H1 (cell line): ENCODE data around the gene TNF. TPM values are rescaled to one million over a fixed set of nuclear protein-coding genes. Genes with fewer than 3 reads are reported as not detected.

Experiments
- CTCF ChIA-PET: fragments of 300-600 bp; sonication (Branson Sonifier 250); formaldehyde crosslinking; loops from one replicate; lab custom pipeline; 2021; ENCODE audit not compliant: partially characterized antibody; lab: Charles Lee
- POLR2A ChIA-PET: fragments of 300-600 bp; sonication (Branson Sonifier 250); formaldehyde crosslinking; loops from one replicate; lab custom pipeline; 2021; ENCODE audit warnings: inconsistent platforms; ENCODE audit not compliant: partially characterized antibody; lab: Charles Lee
- DNase-seq, 2 experiments: peaks; one replicate each; pipeline versions ENCODE4 v3.0.0 to v3.0.0-alpha.2; 2010 to 2022; ENCODE audit warnings: low spot score in 2 of 2, low read depth in 1 of 2, mixed read lengths in 1 of 2
- FAIRE-seq: peaks from 2 replicates; lab custom pipeline; 2011; peaks lifted over from hg19 to GRCh38; lab: Jason Lieb, UNC
- H2AFZ ChIP-seq: 2 replicates; pipeline ENCODE4 v1.8.1; 2012; ENCODE audit warnings: low read length, inconsistent platforms
- H2AK5ac ChIP-seq: 2 replicates; pipeline ENCODE4 v1.6.1; 2013; ENCODE audit warnings: low read depth, low read length
- H2BK120ac ChIP-seq: replicated peaks from 2 replicates; pipeline ENCODE3; 2013; ENCODE audit warnings: low read depth, low read length, inconsistent platforms
- H2BK12ac ChIP-seq: 2 replicates; pipeline ENCODE4 v1.6.1; 2013; ENCODE audit warnings: low read depth, low read length
- H2BK15ac ChIP-seq: 2 replicates; pipeline ENCODE4 v1.6.1; 2013; ENCODE audit warnings: low read length
- H2BK20ac ChIP-seq: 2 replicates; pipeline ENCODE4 v1.6.1; 2013; ENCODE audit warnings: low read length
- H2BK5ac ChIP-seq: 2 replicates; pipeline ENCODE4 v1.6.1; 2013; ENCODE audit warnings: low read depth, low read length
- H3K14ac ChIP-seq: 2 replicates; pipeline ENCODE4 v1.6.1; 2013; ENCODE audit warnings: inconsistent platforms; ENCODE audit not compliant: insufficient read length
- H3K18ac ChIP-seq: 2 replicates; pipeline ENCODE4 v1.6.1; 2013; ENCODE audit warnings: low read length; ENCODE audit errors: extremely low read depth
- H3K23ac ChIP-seq: 2 replicates; pipeline ENCODE4 v1.6.1; 2013; ENCODE audit warnings: inconsistent platforms; ENCODE audit not compliant: insufficient read length
- H3K23me2 ChIP-seq: 2 replicates; pipeline ENCODE4 v1.6.1; 2013; ENCODE audit warnings: low read depth, low read length
- H3K27ac ChIP-seq: 2 replicates; pipeline ENCODE4 v1.6.1; 2011; ENCODE audit warnings: low read depth, low read length, inconsistent platforms
- H3K27me3 ChIP-seq, 4 experiments: replicated peaks in 1 of 4; 1 replicate in 1 of 4; 2 replicates in 3 of 4; pipeline versions ENCODE4 v1.6.1 to v1.8.1; 2011 to 2013; ENCODE audit warnings: low read length in 3 of 4, mild to moderate bottlenecking in 3 of 4, inconsistent platforms in 2 of 4, mixed read lengths in 2 of 4, moderate library complexity in 1 of 4; ENCODE audit not compliant: control insufficient read depth in 3 of 4, insufficient read depth in 3 of 4; ENCODE audit errors: extremely low read depth in 1 of 4
- H3K36me3 ChIP-seq, 4 experiments: 2 replicates each; pipeline versions ENCODE4 v1.6.1 to v1.8.1; 2011 to 2013; ENCODE audit warnings: mild to moderate bottlenecking in 4 of 4, low read length in 3 of 4, moderate library complexity in 2 of 4, control low read depth in 1 of 4, inconsistent platforms in 1 of 4; ENCODE audit not compliant: insufficient read depth in 4 of 4, control insufficient read depth in 2 of 4
- H3K4ac ChIP-seq: replicated peaks from 2 replicates; pipeline ENCODE3; 2013; ENCODE audit warnings: low read length, low read depth, mixed read lengths, inconsistent platforms; ENCODE audit not compliant: insufficient read length
- H3K4me1 ChIP-seq, 4 experiments: replicated peaks in 1 of 4; 1 replicate in 1 of 4; 2 replicates in 3 of 4; pipeline versions ENCODE4 v1.6.1 to v1.8.1; 2011 to 2013; ENCODE audit warnings: low read length in 3 of 4, inconsistent platforms in 2 of 4, mixed read lengths in 1 of 4; ENCODE audit not compliant: insufficient read depth in 4 of 4, control insufficient read depth in 3 of 4
- H3K4me2 ChIP-seq, 2 experiments: 2 replicates each; pipeline versions ENCODE4 v1.6.1 to v1.8.1; 2011 to 2013; ENCODE audit warnings: low read depth in 2 of 2, low read length in 2 of 2, control low read depth in 1 of 2, inconsistent platforms in 1 of 2, mild to moderate bottlenecking in 1 of 2; ENCODE audit not compliant: insufficient read depth in 1 of 2
- H3K4me3 ChIP-seq, 4 experiments: fragments of 200-600, 300-600 bp in 1 of 4; sonication (generic), shearing (Covaris generic), sonication (Bioruptor Twin) in 1 of 4; 2 replicates each; pipeline versions ENCODE4 v1.5.1 to v1.8.1; 2011 to 2016; ENCODE audit warnings: low read length in 4 of 4, low read depth in 3 of 4, control low read depth in 2 of 4, inconsistent platforms in 2 of 4, mild to moderate bottlenecking in 2 of 4, mixed read lengths in 1 of 4, moderate library complexity in 1 of 4; ENCODE audit not compliant: insufficient read depth in 2 of 4; ENCODE audit errors: extremely low read depth in 1 of 4
- H3K56ac ChIP-seq: replicated peaks from 2 replicates; pipeline ENCODE3; 2013; ENCODE audit warnings: low read depth, mild to moderate bottlenecking, mixed read lengths, low read length, inconsistent platforms; ENCODE audit not compliant: insufficient read length
- H3K79me1 ChIP-seq: 2 replicates; pipeline ENCODE4 v1.6.1; 2013; ENCODE audit warnings: low read depth, low read length, control low read depth
- H3K79me2 ChIP-seq, 2 experiments: 2 replicates each; pipeline versions ENCODE4 v1.6.1 to v1.8.1; 2012 to 2013; ENCODE audit warnings: low read length in 2 of 2, mild to moderate bottlenecking in 2 of 2, inconsistent platforms in 1 of 2; ENCODE audit not compliant: insufficient read depth in 2 of 2, control insufficient read depth in 1 of 2
- H3K9ac ChIP-seq, 4 experiments: replicated peaks in 1 of 4; 1 replicate in 1 of 4; 2 replicates in 3 of 4; pipeline versions ENCODE4 v1.6.1 to v1.8.1; 2011 to 2013; ENCODE audit warnings: low read depth in 3 of 4, low read length in 3 of 4, control low read depth in 2 of 4, mild to moderate bottlenecking in 2 of 4, moderate library complexity in 2 of 4, inconsistent platforms in 1 of 4; ENCODE audit errors: extremely low read depth in 1 of 4
- H3K9me3 ChIP-seq, 2 experiments: 2 replicates each; pipeline versions ENCODE4 v1.6.1 to v1.8.1; 2012 to 2013; ENCODE audit warnings: mild to moderate bottlenecking in 2 of 2, moderate library complexity in 2 of 2, control low read depth in 1 of 2, inconsistent platforms in 1 of 2, low read depth in 1 of 2, low read length in 1 of 2, mixed read lengths in 1 of 2; ENCODE audit not compliant: insufficient read depth in 2 of 2
- H4K20me1 ChIP-seq, 2 experiments: replicated peaks in 1 of 2; 2 replicates each; pipeline versions ENCODE3 to v1.8.1; 2011 to 2013; ENCODE audit warnings: inconsistent platforms in 2 of 2, low read length in 2 of 2, mild to moderate bottlenecking in 1 of 2; ENCODE audit not compliant: insufficient read depth in 2 of 2, control insufficient read depth in 1 of 2
- H4K5ac ChIP-seq: 2 replicates; pipeline ENCODE4 v1.6.1; 2013; ENCODE audit warnings: low read length, low read depth, mixed read lengths, inconsistent platforms; ENCODE audit not compliant: insufficient read length
- H4K8ac ChIP-seq: 2 replicates; pipeline ENCODE4 v1.8.0; 2013; ENCODE audit warnings: mild to moderate bottlenecking, moderate library complexity, low read length, inconsistent platforms; ENCODE audit not compliant: insufficient read depth; ENCODE audit errors: extremely low read depth
- H4K91ac ChIP-seq: replicated peaks from 2 replicates; pipeline ENCODE3; 2013; ENCODE audit warnings: low read length, mixed read lengths, inconsistent platforms; ENCODE audit not compliant: insufficient read length
- FOSL1 ChIP-seq: IDR thresholded peaks from 2 replicates; pipeline ENCODE4 v1.6.1; 2011; ENCODE audit warnings: mild to moderate bottlenecking, low read depth, low read length, moderate library complexity; ENCODE audit not compliant: insufficient read depth
- RAD21 ChIP-seq, 2 experiments: IDR thresholded peaks in 1 of 2; conservative IDR thresholded peaks in 1 of 2; 2 replicates each; pipeline ENCODE4 v1.6.1; 2011; ENCODE audit warnings: low read depth in 2 of 2, low read length in 2 of 2, improper control_type of control experiment in 1 of 2, inconsistent platforms in 1 of 2, mild to moderate bottlenecking in 1 of 2, moderate library complexity in 1 of 2
- SRF ChIP-seq: IDR thresholded peaks from 2 replicates; pipeline ENCODE4 v1.6.1; 2011; ENCODE audit warnings: mild to moderate bottlenecking, low read depth, low read length, moderate library complexity
- YY1 ChIP-seq: IDR thresholded peaks from 2 replicates; pipeline ENCODE4 v1.6.1; 2011; ENCODE audit warnings: low read depth, mild to moderate bottlenecking, low read length
- WGBS, 2 experiments: shearing (Covaris generic) in 1 of 2; methylation state at CpG; one replicate each; pipeline versions ENCODE4 v1.1.6 to v1.1.7; 2013 to 2015; ENCODE audit warnings: low lambda C conversion rate in 2 of 2, mixed read lengths in 2 of 2, inconsistent platforms in 1 of 2, low coverage in 1 of 2, missing lambda C conversion rate in 1 of 2; ENCODE audit not compliant: insufficient replicate concordance in 2 of 2, insufficient coverage in 1 of 2, insufficient read length in 1 of 2; ENCODE audit errors: extremely low coverage in 1 of 2, missing lambda C conversion rate in 1 of 2; 5-methylcytosine and 5-hydroxymethylcytosine counted together
- polyA plus RNA-seq, 7 experiments: library from polyadenylated mRNA; depleted of rRNA in 3 of 7; stranded (reverse) in 5 of 7; unstranded in 2 of 7; fragments of >200 nt in 5 of 7; fragments of 200-250 nt in 2 of 7; gene quantifications; 1 replicate in 5 of 7; 2 replicates in 1 of 7; 4 replicates in 1 of 7; pipeline versions ENCODE4 v1.2.1 to v1.2.3, GENCODE V29; 2011 to 2013; ENCODE audit warnings: missing spikeins in 2 of 7, mixed read lengths in 2 of 7
- total RNA-seq: library from RNA; stranded (reverse); fragmentation: NEBNext Ultra II Directional; extraction: Animal tissue kit (Norgen Biotek cat#: 25700); gene quantifications from 2 replicates; pipeline ENCODE4 v1.2.1, GENCODE V29; 2021
- TF ChIP-seq, protein P1 (sequence below), 3 experiments: IDR thresholded peaks; 1 replicate in 2 of 3; 2 replicates in 1 of 3; pipeline versions ENCODE4 v1.5.1 to v1.6.1; 2011; ENCODE audit warnings: low read length in 3 of 3, mild to moderate bottlenecking in 3 of 3, inconsistent platforms in 2 of 3, low read depth in 1 of 3, moderate library complexity in 1 of 3; ENCODE audit not compliant: insufficient read depth in 1 of 3; ENCODE audit errors: control extremely low read depth in 1 of 3

Gene TNF
- total and polyA plus RNA-seq, 2 of the 8 experiments (the other 6 are each of a cell fraction or from before 2014, with no cell fraction given): not detected

DNA sequence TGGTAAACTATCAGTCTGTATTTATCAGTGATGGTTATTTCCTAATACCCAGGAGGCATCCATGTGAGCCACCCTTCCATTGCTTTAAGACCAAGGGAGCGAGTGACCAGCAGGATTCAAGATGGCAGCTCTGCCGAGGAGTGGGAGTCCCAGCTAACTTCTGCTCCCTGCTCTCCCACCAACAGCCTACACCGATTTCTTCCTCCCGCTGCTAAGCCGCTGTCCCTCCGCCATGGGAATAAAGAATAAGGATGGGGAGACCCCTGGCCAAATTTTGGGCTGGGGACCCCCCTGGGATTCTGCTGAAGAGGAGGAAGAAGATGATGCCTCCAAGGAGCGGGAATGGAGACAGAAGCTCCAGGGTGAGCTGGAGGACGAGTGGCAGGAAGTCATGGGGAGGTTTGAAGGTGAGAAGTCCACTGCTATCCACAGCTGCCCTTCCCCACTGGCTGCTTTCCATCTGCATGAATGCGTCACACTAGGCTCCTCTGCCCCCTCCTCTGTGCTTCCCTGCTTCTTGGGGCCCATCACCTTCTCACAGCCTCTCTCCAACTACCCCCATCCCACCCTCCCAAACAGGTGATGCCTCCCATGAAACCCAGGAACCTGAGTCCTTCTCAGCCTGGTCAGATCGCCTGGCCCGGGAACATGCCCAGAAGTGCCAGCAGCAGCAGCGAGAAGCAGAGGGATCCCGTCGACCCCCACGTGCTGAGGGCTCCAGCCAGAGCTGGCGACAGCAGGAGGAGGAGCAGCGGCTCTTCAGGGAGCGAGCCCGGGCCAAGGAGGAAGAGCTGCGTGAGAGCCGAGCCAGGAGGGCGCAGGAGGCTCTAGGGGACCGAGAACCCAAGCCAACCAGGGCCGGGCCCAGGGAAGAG, 17.7 kb upstream of the TNF start:
- H3K4me1 ChIP-seq: no peaks in the 10 kb centered on the region
- H4K91ac ChIP-seq: no peak overlapping the region
- H2BK5ac ChIP-seq: no peak overlapping the region; the same call in 1 of the 2 replicates
- no peak overlapping the region for H2BK20ac ChIP-seq
- no peaks in the 10 kb centered on the region for H3K27me3 ChIP-seq
- H3K36me3 ChIP-seq: peaks cover 2 to 15% (median 5%) of the 10 kb centered on the region in 4 experiments; a peak in 5 of 8 replicates
- H3K4ac ChIP-seq: no peak overlapping the region
- ChIA-PET POLR2A (interaction anchor here (0.8 to 10.9 kb wide), 7 partner anchors 8 to 157 kb away, joined by 3 to 110 read pairs (median 10); partner anchors contain the start of genes ATP6V1G2, DDX39B, LTB and LY6G6D), CTCF (interaction anchor here (0.6 to 24.7 kb wide), 6 partner anchors 17 to 432 kb away, joined by 3 to 613 read pairs (median 5); partner anchors contain the start of genes LST1, LTB, NCR3 and TNF)
- no peak overlapping the region for H2BK12ac ChIP-seq
- no peak overlapping the region for H3K14ac ChIP-seq
- no peak for DNase-seq
- H3K27ac ChIP-seq: no peak overlapping the region
- H3K9ac ChIP-seq: no peak overlapping the region
- no peak overlapping the region for H4K5ac ChIP-seq
- no peak overlapping the region for H4K8ac ChIP-seq
- TF ChIP-seq RAD21 (IDR thresholded peaks at IDR 0.05 in 1 of 2, conservative IDR thresholded peaks at IDR 0.05 in 1 of 2; ENCODE audit: low read depth in 2 of 2, low read length in 2 of 2): no peak
- TF ChIP-seq, protein P1, sequence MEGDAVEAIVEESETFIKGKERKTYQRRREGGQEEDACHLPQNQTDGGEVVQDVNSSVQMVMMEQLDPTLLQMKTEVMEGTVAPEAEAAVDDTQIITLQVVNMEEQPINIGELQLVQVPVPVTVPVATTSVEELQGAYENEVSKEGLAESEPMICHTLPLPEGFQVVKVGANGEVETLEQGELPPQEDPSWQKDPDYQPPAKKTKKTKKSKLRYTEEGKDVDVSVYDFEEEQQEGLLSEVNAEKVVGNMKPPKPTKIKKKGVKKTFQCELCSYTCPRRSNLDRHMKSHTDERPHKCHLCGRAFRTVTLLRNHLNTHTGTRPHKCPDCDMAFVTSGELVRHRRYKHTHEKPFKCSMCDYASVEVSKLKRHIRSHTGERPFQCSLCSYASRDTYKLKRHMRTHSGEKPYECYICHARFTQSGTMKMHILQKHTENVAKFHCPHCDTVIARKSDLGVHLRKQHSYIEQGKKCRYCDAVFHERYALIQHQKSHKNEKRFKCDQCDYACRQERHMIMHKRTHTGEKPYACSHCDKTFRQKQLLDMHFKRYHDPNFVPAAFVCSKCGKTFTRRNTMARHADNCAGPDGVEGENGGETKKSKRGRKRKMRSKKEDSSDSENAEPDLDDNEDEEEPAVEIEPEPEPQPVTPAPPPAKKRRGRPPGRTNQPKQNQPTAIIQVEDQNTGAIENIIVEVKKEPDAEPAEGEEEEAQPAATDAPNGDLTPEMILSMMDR (IDR thresholded peaks at IDR 0.05; ENCODE audit: control extremely low read depth in 1 of 3, insufficient read depth in 1 of 3, low read depth in 1 of 3, low read length in 3 of 3): no peak
- no peak for TF ChIP-seq YY1
- no peak for TF ChIP-seq SRF
- no peak for TF ChIP-seq FOSL1
- no peaks in the 10 kb centered on the region for H3K9me3 ChIP-seq
- FAIRE-seq: no peak
- no peak overlapping the region for H2BK15ac ChIP-seq
- no peak overlapping the region for H3K4me2 ChIP-seq
- H4K20me1 ChIP-seq: no peaks in the 10 kb centered on the region
- no peak overlapping the region for H2AK5ac ChIP-seq
- H3K18ac ChIP-seq: no peak overlapping the region
- no peak overlapping the region for H2AFZ ChIP-seq
- H3K79me2 ChIP-seq: no peaks in the 10 kb centered on the region
- H3K23me2 ChIP-seq: no peaks in the 10 kb centered on the region
- H2BK120ac ChIP-seq: no peak overlapping the region
- no peak overlapping the region for H3K4me3 ChIP-seq
- no peak overlapping the region for H3K56ac ChIP-seq
- no peaks in the 10 kb centered on the region for H3K79me1 ChIP-seq
- 79% methylated on average over 18 of the region's 24 CpGs; no CpG with 5 or more reads in 1 of the 2 experiments for WGBS, 2 experiments
- no peak overlapping the region for H3K23ac ChIP-seq
